Subcutaneous adipose tissue (tissue), 4 donors: ENCODE measurements around the gene ECHDC1. TPM values are rescaled to one million over a fixed set of nuclear protein-coding genes. Genes with fewer than 3 reads are reported as not detected.

Source experiments
- CTCF ChIP-seq: fragments of 450-650 bp; IDR thresholded peaks from one replicate; pipeline ENCODE4 v1.5.1; 2016; ENCODE audit warnings: low read depth, mild to moderate bottlenecking, control low read depth, antibody characterized with exemption, moderate library complexity
- total RNA-seq, 4 donors: library from RNA; depleted of rRNA; stranded (reverse); fragments of >200 nt; gene quantifications; one replicate each; pipeline ENCODE4 v1.1.0, GENCODE V29; 2016

ECHDC1 gene
- total RNA-seq, 4 donors from 2014 or later, result 83.8 to 139 (median 122) TPM

- TF ChIP-seq CTCF, result no peak
These were observed 3.2 kb downstream of the ECHDC1 start for GRCh38 chr6:127340171-127340570.

- TF ChIP-seq CTCF, result no peak
These were observed 4.5 kb downstream of the ECHDC1 start for GRCh38 chr6:127338936-127339335.

GRCh38 chr6:127332383-127332961 lies 10.9 kb downstream of the ECHDC1 start:
- TF ChIP-seq CTCF, result no peak

GRCh38 chr6:127328043-127328609 lies 15.3 kb downstream of the ECHDC1 start:
- no peak for TF ChIP-seq CTCF

- TF ChIP-seq CTCF, result no peak
These were observed 23.7 kb downstream of the ECHDC1 start for GRCh38 chr6:127319686-127320085.

GRCh38 chr6:127317388-127318128 lies 25.9 kb downstream of the ECHDC1 start:
- no peak for TF ChIP-seq CTCF

- TF ChIP-seq CTCF, result no peak
These were observed 37.7 kb downstream of the ECHDC1 start for GRCh38 chr6:127305741-127306140.
